GM12878 (cell line): ENCODE data around the gene OR2AG2. TPM values are rescaled to one million over a fixed set of nuclear protein-coding genes. Genes with fewer than 3 reads are reported as not detected.

Source experiments
- ATAC-seq: fragments of 200-7000 bp; cut with Tn5 transposase; 3 replicates; pipeline ENCODE4 v1.9.1; 2020; ENCODE audit warnings: mild to moderate bottlenecking, moderate library complexity
- BruUV-seq: library from RNA; stranded (reverse); fragments of 400-500 nt; replicated peaks from 2 replicates; lab custom pipeline; 2021; lab: Mats Ljungman, UMichigan
- CTCF ChIA-PET: fragments of 300-600 bp; sonication (Branson Sonifier 250); formaldehyde crosslinking; extraction: SDS; loops from one replicate; lab custom pipeline; 2021; ENCODE audit warnings: inconsistent platforms; lab: Yijun Ruan, JAX
- POLR2A ChIA-PET: fragments of 350-600 bp; formaldehyde crosslinking; extraction: SDS; loops from one replicate; lab custom pipeline; 2021; ENCODE audit warnings: inconsistent platforms; lab: Charles Lee
- RAD21 ChIA-PET: fragments of 300-600 bp; sonication (Branson Sonifier 250); formaldehyde crosslinking; loops from one replicate; lab custom pipeline; 2023; ENCODE audit warnings: antibody characterized with exemption; ENCODE audit not compliant: unreplicated experiment; lab: Charles Lee
- SMC1A ChIA-PET: fragments of 300-600 bp; sonication (Branson Sonifier 250); formaldehyde crosslinking; loops from one replicate; lab custom pipeline; 2023; ENCODE audit not compliant: unreplicated experiment, uncharacterized antibody; lab: Charles Lee
- DNase-seq: peaks from one replicate; pipeline ENCODE4 v3.0.0-alpha.2; 2011; ENCODE audit warnings: low read depth, low spot score
- FAIRE-seq: peaks from 3 replicates; lab custom pipeline; 2011; peaks lifted over from hg19 to GRCh38; lab: Jason Lieb, UNC
- H2AFZ ChIP-seq: 2 replicates; pipeline ENCODE4 v1.6.0; 2011; ENCODE audit warnings: low read depth, low read length, control low read depth; ENCODE audit not compliant: control insufficient read depth
- H3K27ac ChIP-seq: 2 replicates; pipeline ENCODE4 v1.5.1; 2011; ENCODE audit warnings: control low read depth; ENCODE audit not compliant: control insufficient read depth, insufficient read depth
- H3K27me3 ChIP-seq, 2 experiments: replicated peaks in 1 of 2; 2 replicates each; pipeline versions ENCODE4 v1.6.0 to v1.6.1; 2011; ENCODE audit warnings: low read length in 1 of 2; ENCODE audit not compliant: control insufficient read depth in 2 of 2, insufficient read depth in 2 of 2
- H3K36me3 ChIP-seq, 2 experiments: 2 replicates each; pipeline ENCODE4 v1.5.1; 2011; ENCODE audit warnings: low read length in 1 of 2; ENCODE audit not compliant: control insufficient read depth in 2 of 2, insufficient read depth in 2 of 2
- H3K4me1 ChIP-seq: 2 replicates; pipeline ENCODE4 v1.6.1; 2011; ENCODE audit warnings: mild to moderate bottlenecking, low read length, moderate library complexity, mixed read lengths; ENCODE audit not compliant: control insufficient read depth, insufficient read depth
- H3K4me2 ChIP-seq: 2 replicates; pipeline ENCODE4 v1.6.0; 2011; ENCODE audit warnings: control low read depth; ENCODE audit not compliant: control insufficient read depth, insufficient read depth
- H3K4me3 ChIP-seq: fragments of 200-600 bp; sonication (generic); 2 replicates; pipeline ENCODE4 v1.5.1; 2016
- H3K79me2 ChIP-seq: 2 replicates; pipeline ENCODE4 v1.6.0; 2011; ENCODE audit warnings: low read length; ENCODE audit not compliant: control insufficient read depth, insufficient read depth
- H3K9ac ChIP-seq: 2 replicates; pipeline ENCODE4 v1.8.0; 2011; ENCODE audit warnings: low read length, control low read depth, mixed read lengths; ENCODE audit not compliant: control insufficient read depth, insufficient read depth
- H3K9me3 ChIP-seq: replicated peaks from 3 replicates; pipeline ENCODE4 v1.5.1; 2011; ENCODE audit warnings: mild to moderate bottlenecking, low read length; ENCODE audit not compliant: control insufficient read depth, insufficient read depth
- H4K20me1 ChIP-seq: 2 replicates; pipeline ENCODE4 v1.6.0; 2011; ENCODE audit not compliant: control insufficient read depth, insufficient read depth
- BHLHE40 ChIP-seq, 2 experiments: fragments of 450-650 bp in 1 of 2; IDR thresholded peaks; 2 replicates each; pipeline ENCODE4 v1.6.1; 2011 to 2017; ENCODE audit warnings: low read depth in 2 of 2, borderline replicate concordance in 1 of 2, improper control_type of control experiment in 1 of 2, low read length in 1 of 2, mild to moderate bottlenecking in 1 of 2
- EP300 ChIP-seq, 2 experiments: fragments of 150-350 bp in 1 of 2; IDR thresholded peaks; 2 replicates each; pipeline ENCODE4 v1.6.1; 2011 to 2012; ENCODE audit warnings: low read depth in 2 of 2, low read length in 2 of 2, borderline replicate concordance in 1 of 2, improper control_type of control experiment in 1 of 2, inconsistent platforms in 1 of 2; ENCODE audit not compliant: control insufficient read depth in 1 of 2
- IKZF1 ChIP-seq: fragments of 450-650 bp; conservative IDR thresholded peaks from 2 replicates; pipeline ENCODE4 v1.6.1; 2017; ENCODE audit warnings: antibody characterized with exemption, mild to moderate bottlenecking
- NRF1 ChIP-seq: conservative IDR thresholded peaks from 2 replicates; pipeline ENCODE4 v1.6.1; 2011; ENCODE audit warnings: mild to moderate bottlenecking, low read depth, low read length, improper control_type of control experiment
- WGBS: methylation state at CpG from one replicate; pipeline ENCODE4 v1.1.6; 2016; ENCODE audit warnings: low lambda C conversion rate; ENCODE audit not compliant: insufficient replicate concordance, insufficient coverage; ENCODE audit errors: missing lambda C conversion rate; 5-methylcytosine and 5-hydroxymethylcytosine counted together
- in situ Hi-C: fragments of 300-500 bp; cut with MboI; formaldehyde crosslinking; loops from 9 replicates; pipeline ENCODE4 v1.14.3; 2018; ENCODE audit warnings: mixed read lengths
- intact Hi-C: fragments of 100-400 bp; cut with micrococcal nuclease; formaldehyde crosslinking; loops from one replicate; pipeline ENCODE4 v1.14.2; 2022; ENCODE audit not compliant: unreplicated experiment
- polyA plus RNA-seq, 11 experiments: library from polyadenylated mRNA; depleted of rRNA in 4 of 11; unstranded in 6 of 11; stranded (reverse) in 5 of 11; fragments of >200 nt; fragmentation: Nextera tagmentation in 4 of 11; fragmentation: Illumina TruSeq in 1 of 11; extraction: Ambion mirVana in 4 of 11; extraction: Trizol in 1 of 11; gene quantifications; 1 replicate in 1 of 11; 2 replicates in 10 of 11; pipeline versions ENCODE4 v1.2.1 to v1.2.3, GENCODE V29; 2011 to 2016; ENCODE audit warnings: inconsistent platforms in 2 of 11, missing spikeins in 2 of 11, low read depth in 1 of 11
- total RNA-seq, 4 experiments: library from RNA; depleted of rRNA in 3 of 4; stranded (reverse); fragments of >200 nt in 3 of 4; fragmentation: Illumina TruSeq in 1 of 4; extraction: Trizol in 1 of 4; gene quantifications; 2 replicates each; pipeline versions ENCODE4 v1.2.1 to v1.2.3, GENCODE V29; 2013 to 2021
- TF ChIP-seq, protein P1 (sequence below), 3 experiments: IDR thresholded peaks in 2 of 3; conservative IDR thresholded peaks in 1 of 3; 2 replicates each; pipeline ENCODE4 v1.5.1; 2011; ENCODE audit warnings: low read depth in 3 of 3, low read length in 3 of 3, mild to moderate bottlenecking in 3 of 3, control low read depth in 2 of 3, moderate library complexity in 2 of 3, inconsistent platforms in 1 of 3, mixed read lengths in 1 of 3; ENCODE audit not compliant: control insufficient read depth in 2 of 3, insufficient read depth in 1 of 3; ENCODE audit errors: extremely low read depth in 1 of 3

OR2AG2 gene
- total and polyA plus RNA-seq, 10 of the 15 experiments (the other 5 are each of a cell fraction or from before 2014, with no cell fraction given): 0.01 to 0.09 (median 0.07) TPM; not detected in 6

DNA sequence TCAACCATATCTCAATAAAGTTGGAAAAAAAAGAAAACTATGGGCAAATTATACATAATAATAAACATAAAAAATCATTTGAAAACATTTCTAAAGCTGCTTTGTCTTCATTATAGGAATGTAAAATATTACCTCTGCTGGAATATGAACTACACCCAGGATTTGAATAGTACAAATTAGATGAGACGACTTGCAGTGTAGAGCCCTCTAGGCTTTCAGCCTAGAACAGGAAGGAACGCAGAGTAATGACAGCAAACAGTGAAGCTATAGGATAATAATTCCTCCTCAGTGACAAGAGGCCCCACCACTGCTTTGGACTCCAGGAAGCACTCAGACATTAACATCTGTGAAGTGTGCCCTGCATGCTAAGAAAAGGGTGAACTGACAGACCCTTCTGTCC lies 18.8 kb upstream of the OR2AG2 start:
- Histone ChIP-seq H2AFZ (no peak overlapping the region), H4K20me1 (no peaks in the 10 kb centered on the region), H3K27me3 (no peaks in the 10 kb centered on the region), H3K4me3 (no peak overlapping the region), H3K79me2 (no peaks in the 10 kb centered on the region), H3K9ac (no peak overlapping the region), H3K4me1 (no peaks in the 10 kb centered on the region), H3K36me3 (no peaks in the 10 kb centered on the region), H3K4me2 (no peak overlapping the region), H3K9me3 (no peaks in the 10 kb centered on the region), H3K27ac (no peak overlapping the region)
- RAD21 ChIA-PET: no interaction called here
- no peak for FAIRE-seq
- WGBS: 61% methylated on average over 2 of the region's 2 CpGs
- POLR2A ChIA-PET: no interaction called here
- intact Hi-C loops (no loop called here), in situ Hi-C loops (no loop called here)
- CTCF ChIA-PET: interaction anchor here (1.2 to 2.4 kb wide), 2 partner anchors 22 to 69 kb away, joined by 3 to 10 read pairs; no protein-coding TSS in a partner anchor
- ATAC-seq: no peak
- no TSS peak for BruUV-seq
- TF ChIP-seq NRF1 (no peak), IKZF1 (no peak), EP300 (IDR thresholded peaks at IDR 0.05; ENCODE audit: borderline replicate concordance in 1 of 2, control insufficient read depth in 1 of 2, low read depth in 2 of 2, low read length in 2 of 2) (no peak), BHLHE40 (IDR thresholded peaks at IDR 0.05; ENCODE audit: borderline replicate concordance in 1 of 2, low read depth in 2 of 2, low read length in 1 of 2) (no peak)
- TF ChIP-seq, protein P1, sequence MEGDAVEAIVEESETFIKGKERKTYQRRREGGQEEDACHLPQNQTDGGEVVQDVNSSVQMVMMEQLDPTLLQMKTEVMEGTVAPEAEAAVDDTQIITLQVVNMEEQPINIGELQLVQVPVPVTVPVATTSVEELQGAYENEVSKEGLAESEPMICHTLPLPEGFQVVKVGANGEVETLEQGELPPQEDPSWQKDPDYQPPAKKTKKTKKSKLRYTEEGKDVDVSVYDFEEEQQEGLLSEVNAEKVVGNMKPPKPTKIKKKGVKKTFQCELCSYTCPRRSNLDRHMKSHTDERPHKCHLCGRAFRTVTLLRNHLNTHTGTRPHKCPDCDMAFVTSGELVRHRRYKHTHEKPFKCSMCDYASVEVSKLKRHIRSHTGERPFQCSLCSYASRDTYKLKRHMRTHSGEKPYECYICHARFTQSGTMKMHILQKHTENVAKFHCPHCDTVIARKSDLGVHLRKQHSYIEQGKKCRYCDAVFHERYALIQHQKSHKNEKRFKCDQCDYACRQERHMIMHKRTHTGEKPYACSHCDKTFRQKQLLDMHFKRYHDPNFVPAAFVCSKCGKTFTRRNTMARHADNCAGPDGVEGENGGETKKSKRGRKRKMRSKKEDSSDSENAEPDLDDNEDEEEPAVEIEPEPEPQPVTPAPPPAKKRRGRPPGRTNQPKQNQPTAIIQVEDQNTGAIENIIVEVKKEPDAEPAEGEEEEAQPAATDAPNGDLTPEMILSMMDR (IDR thresholded peaks at IDR 0.05 in 2 of 3, conservative IDR thresholded peaks at IDR 0.05 in 1 of 3; ENCODE audit: control insufficient read depth in 2 of 3, extremely low read depth in 1 of 3, insufficient read depth in 1 of 3, low read depth in 3 of 3, low read length in 3 of 3): no peak
- DNase-seq: no peak
- SMC1A ChIA-PET: no interaction called here
